ENCODE data around the gene KAT7. TPM values are rescaled to one million over a fixed set of nuclear protein-coding genes. Genes with fewer than 3 reads are reported as not detected.

The KAT7 gene
- polyA plus RNA-seq, 3 donors, result 17.5 to 28.1 (median 18.1) TPM

DNA sequence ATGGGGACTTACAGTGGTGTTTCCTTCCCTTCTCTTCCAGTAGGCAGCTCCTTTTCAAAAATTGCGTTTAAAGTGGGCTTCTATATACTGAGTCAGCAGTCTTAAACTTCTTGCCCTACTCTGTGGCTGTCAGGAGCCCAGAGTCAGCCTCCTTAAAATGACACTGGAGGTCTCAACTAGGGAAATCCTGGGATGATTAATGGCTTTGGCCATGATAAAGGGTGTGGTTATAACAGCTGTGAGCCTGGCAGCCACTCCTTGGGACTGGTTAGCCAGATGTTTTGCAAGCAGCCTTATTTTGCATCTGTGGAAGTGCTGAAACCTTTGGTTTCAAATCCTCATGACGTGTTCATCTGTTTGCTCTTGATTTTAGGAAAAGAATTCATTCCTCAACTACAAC lies 34.3 kb downstream of the KAT7 start:
- peak in 1 of 3 donors; percentile 22 for DNase-seq
- H3K27ac Mint-ChIP-seq, result peak overlapping the region in 4 of 7 donors; percentile 27 to 57 (median 37)
- Histone ChIP-seq H4K20me1 (ENCODE audit: insufficient read depth, low read length) (peaks cover 10% of the 10 kb centered on the region), H3K4me1 (ENCODE audit: control insufficient read depth in 1 of 2, insufficient read depth in 2 of 2, low read length in 2 of 2) (peaks cover 7 to 9% of the 10 kb centered on the region in 2 donors), H3K36me3 (replicated peaks in 1 of 2; ENCODE audit: control insufficient read depth in 1 of 2, insufficient read depth in 2 of 2, low read length in 2 of 2) (peaks cover 88 to 99% of the 10 kb centered on the region in 2 donors), H3K4me2 (replicated peaks; ENCODE audit: extremely low read depth, low read length, poor library complexity, severe bottlenecking) (no peak overlapping the region), H3K9ac (ENCODE audit: insufficient read depth, low read length, poor library complexity, severe bottlenecking) (no peak overlapping the region), H3K79me2 (ENCODE audit: insufficient read depth, low read length) (peaks cover 3% of the 10 kb centered on the region), H3K4me3 (replicated peaks in 1 of 3; ENCODE audit: low read depth in 2 of 3, low read length in 3 of 3) (no peak overlapping the region), H3K27ac (ENCODE audit: low read depth in 1 of 2, low read length in 2 of 2) (peak overlapping the region in 1 of 2 donors; percentile 54), H3K27me3 (ENCODE audit: control insufficient read depth in 2 of 2, insufficient read depth in 2 of 2, low read length in 2 of 2) (no peaks in the 10 kb centered on the region), H3K9me3 (replicated peaks in 1 of 2; ENCODE audit: control insufficient read depth in 1 of 2, insufficient read depth in 1 of 2, low read length in 2 of 2) (no peaks in the 10 kb centered on the region), H2AFZ (ENCODE audit: insufficient read depth, low read depth, low read length, poor library complexity, severe bottlenecking) (no peak overlapping the region)
- no CpG with 5 or more reads among the region's 2 CpGs for WGBS (ENCODE audit: insufficient coverage)
- TF ChIP-seq CTCF (IDR thresholded peaks at IDR 0.05), result no peak
- peaks cover 13% of the 10 kb centered on the region for H3K4me1 Mint-ChIP-seq
- no peaks in the 10 kb centered on the region for H3K27me3 Mint-ChIP-seq (ENCODE audit: low read depth in 3 of 3)
- no peak overlapping the region for H3K4me3 Mint-ChIP-seq
- intact Hi-C loops (cut with micrococcal nuclease), result no loop called here
- H3K36me3 Mint-ChIP-seq, result peaks cover 74 to 95% of the 10 kb centered on the region in 2 donors
- peaks cover 0 to 1% (median 0%) of the 10 kb centered on the region in 7 donors for H3K9me3 Mint-ChIP-seq

GRCh38 chr17:49823614-49824013 lies 35.1 kb downstream of the KAT7 start:
- Histone ChIP-seq H3K36me3 (replicated peaks in 1 of 2; ENCODE audit: control insufficient read depth in 1 of 2, insufficient read depth in 2 of 2, low read length in 2 of 2) (peaks cover 80 to 91% of the 10 kb centered on the region in 2 donors), H3K27me3 (ENCODE audit: control insufficient read depth in 2 of 2, insufficient read depth in 2 of 2, low read length in 2 of 2) (no peaks in the 10 kb centered on the region), H4K20me1 (ENCODE audit: insufficient read depth, low read length) (peaks cover 5% of the 10 kb centered on the region), H2AFZ (ENCODE audit: insufficient read depth, low read depth, low read length, poor library complexity, severe bottlenecking) (no peak overlapping the region), H3K4me1 (ENCODE audit: control insufficient read depth in 1 of 2, insufficient read depth in 2 of 2, low read length in 2 of 2) (peaks cover 15 to 16% of the 10 kb centered on the region in 2 donors), H3K4me3 (replicated peaks in 1 of 3; ENCODE audit: low read depth in 2 of 3, low read length in 3 of 3) (no peak overlapping the region), H3K4me2 (replicated peaks; ENCODE audit: extremely low read depth, low read length, poor library complexity, severe bottlenecking) (no peak overlapping the region), H3K9ac (ENCODE audit: insufficient read depth, low read length, poor library complexity, severe bottlenecking) (no peak overlapping the region), H3K79me2 (ENCODE audit: insufficient read depth, low read length) (no peaks in the 10 kb centered on the region), H3K27ac (ENCODE audit: low read depth in 1 of 2, low read length in 2 of 2) (peak overlapping the region in 1 of 2 donors; percentile 54), H3K9me3 (replicated peaks in 1 of 2; ENCODE audit: control insufficient read depth in 1 of 2, insufficient read depth in 1 of 2, low read length in 2 of 2) (no peaks in the 10 kb centered on the region)
- intact Hi-C loops (cut with micrococcal nuclease), result no loop called here
- no peak for TF ChIP-seq CTCF (IDR thresholded peaks at IDR 0.05)
- DNase-seq, result no peak
- peaks cover 73 to 90% of the 10 kb centered on the region in 2 donors for H3K36me3 Mint-ChIP-seq
- no peaks in the 10 kb centered on the region for H3K27me3 Mint-ChIP-seq (ENCODE audit: low read depth in 3 of 3)
- no peak overlapping the region for H3K4me3 Mint-ChIP-seq
- no CpG with 5 or more reads among the region's 2 CpGs for WGBS (ENCODE audit: insufficient coverage)
- H3K27ac Mint-ChIP-seq, result no peak overlapping the region
- peaks cover 0 to 2% (median 0%) of the 10 kb centered on the region in 7 donors for H3K9me3 Mint-ChIP-seq
- peaks cover 21% of the 10 kb centered on the region for H3K4me1 Mint-ChIP-seq

All from CD14-positive monocyte (primary cell).